CD4-positive, alpha-beta T cell (primary cell): Measurements from ENCODE around the gene PGC. TPM values are rescaled to one million over a fixed set of nuclear protein-coding genes. Genes with fewer than 3 reads are reported as not detected.

ENCODE experiments used
- ATAC-seq: fragments of 200-7000 bp; cut with Tn5 transposase; one replicate; pipeline ENCODE4 v1.10.0; 2022; ENCODE audit warnings: mild to moderate bottlenecking; ENCODE audit not compliant: poor library complexity
- CTCF ChIA-PET: fragments of 350-600 bp; sonication (Branson Sonifier 250); formaldehyde crosslinking; loops from one replicate; lab custom pipeline; 2021; ENCODE audit warnings: antibody characterized with exemption, inconsistent platforms; lab: Charles Lee
- POLR2A ChIA-PET: fragments of 350-600 bp; sonication (Branson Sonifier 250); formaldehyde crosslinking; loops from one replicate; lab custom pipeline; 2021; ENCODE audit warnings: antibody characterized with exemption, inconsistent platforms; lab: Charles Lee
- DNase-seq, 14 experiments: peaks; one replicate each; pipeline ENCODE4 v3.0.0-alpha.2; 2013 to 2020; ENCODE audit warnings: mixed read lengths in 2 of 14
- H3K27ac ChIP-seq, 2 donors: one replicate each; pipeline versions ENCODE4 v1.5.1 to v1.7.0; 2013; ENCODE audit warnings: low read length in 2 of 2, low read depth in 1 of 2, mild to moderate bottlenecking in 1 of 2
- H3K27me3 ChIP-seq, 2 experiments: 1 replicate in 1 of 2; 2 replicates in 1 of 2; pipeline versions ENCODE4 v1.6.1 to v1.7.0; 2013; ENCODE audit warnings: low read length in 2 of 2, control low read depth in 1 of 2, mild to moderate bottlenecking in 1 of 2, moderate library complexity in 1 of 2; ENCODE audit not compliant: insufficient read depth in 2 of 2, control insufficient read depth in 1 of 2
- H3K36me3 ChIP-seq: one replicate; pipeline ENCODE4 v1.6.1; 2013; ENCODE audit warnings: low read length, control low read depth; ENCODE audit not compliant: insufficient read depth
- H3K4me1 ChIP-seq: one replicate; pipeline ENCODE4 v1.6.1; 2013; ENCODE audit warnings: low read length, control low read depth; ENCODE audit not compliant: insufficient read depth
- H3K4me3 ChIP-seq: one replicate; pipeline ENCODE4 v1.5.1; 2013; ENCODE audit warnings: mild to moderate bottlenecking, low read length, moderate library complexity
- H3K9me3 ChIP-seq, 2 experiments: 1 replicate in 1 of 2; 2 replicates in 1 of 2; pipeline versions ENCODE4 v1.6.1 to v1.7.0; 2013; ENCODE audit warnings: low read length in 2 of 2, mild to moderate bottlenecking in 2 of 2, control low read depth in 1 of 2, moderate library complexity in 1 of 2; ENCODE audit not compliant: control insufficient read depth in 1 of 2, insufficient read depth in 1 of 2
- H3K27ac Mint-ChIP-seq: one replicate; pipeline ENCODE4 v1.8.0; 2020; ENCODE audit warnings: mixed read lengths
- H3K27me3 Mint-ChIP-seq: one replicate; pipeline ENCODE4 v1.8.0; 2021; ENCODE audit warnings: mixed read lengths
- H3K36me3 Mint-ChIP-seq: one replicate; pipeline ENCODE4 v1.8.0; 2021; ENCODE audit warnings: low read depth, mixed read lengths
- H3K4me1 Mint-ChIP-seq: one replicate; pipeline ENCODE4 v1.8.0; 2021; ENCODE audit warnings: low read depth, mixed read lengths
- H3K4me3 Mint-ChIP-seq: one replicate; pipeline ENCODE4 v1.8.0; 2020; ENCODE audit warnings: mild to moderate bottlenecking, mixed read lengths
- H3K9me3 Mint-ChIP-seq: one replicate; pipeline ENCODE4 v1.8.0; 2020; ENCODE audit warnings: mixed read lengths
- intact Hi-C, 2 experiments: fragments of 100-400 bp; cut with DNase I in 1 of 2; cut with micrococcal nuclease in 1 of 2; formaldehyde crosslinking; loops; one replicate each; pipeline versions ENCODE4 v1.15.1 to v1.9.0; 2023 to 2025; cut with DNase I, micrococcal nuclease
- total RNA-seq, 174 experiments: library from RNA in 2 of 174; stranded (reverse) in 2 of 174; gene quantifications; one replicate each; pipeline ENCODE4 v1.2.3 and lab custom pipeline; 2021 to 2026
- TF ChIP-seq, protein P1 (sequence below): fragments of 200-600 bp; IDR thresholded peaks from one replicate; pipeline ENCODE4 v1.8.0; 2022; ENCODE audit warnings: antibody characterized with exemption, mild to moderate bottlenecking

Gene PGC
- total RNA-seq, 2 experiments from 2014 or later: not detected

DNA sequence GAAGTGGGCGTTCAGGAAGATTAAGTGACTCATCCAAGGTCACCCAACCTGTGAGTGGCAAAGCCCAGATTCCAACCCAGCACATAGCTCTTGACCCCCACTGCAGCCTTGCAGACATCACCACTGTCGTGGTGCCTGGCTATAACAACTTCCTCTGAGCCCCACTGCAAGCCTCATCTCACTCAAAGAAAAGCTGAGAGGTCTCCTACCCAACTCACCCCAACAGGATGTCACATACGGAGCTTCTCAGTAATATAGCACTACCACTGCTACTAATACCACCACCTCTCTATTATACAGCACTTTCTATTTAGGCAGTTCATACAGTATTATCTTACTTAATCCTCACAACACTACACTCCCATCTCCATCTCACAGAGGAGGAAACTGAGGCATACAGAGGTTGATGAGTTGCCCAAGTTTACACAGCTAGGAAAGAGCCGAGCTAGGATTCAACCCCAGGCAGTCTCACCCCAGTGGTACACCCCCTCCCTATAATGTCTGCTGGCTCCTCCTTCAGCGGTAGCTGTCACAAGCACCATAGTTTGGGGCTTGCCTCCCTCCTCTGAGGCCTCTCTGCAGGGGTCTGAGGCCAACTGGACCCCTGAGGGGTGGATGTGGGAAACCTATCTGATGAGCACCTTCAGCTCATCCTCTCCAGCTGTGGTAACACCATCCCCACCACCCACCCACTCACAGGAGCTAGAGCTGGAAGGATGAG, 31.2 kb downstream of the PGC start:
- DNase-seq (no peak), ATAC-seq (no peak)
- H3K4me1 Mint-ChIP-seq: peaks cover 17% of the 10 kb centered on the region
- ChIA-PET CTCF (interaction anchor here (1.6 kb wide), 1 partner anchor 20 kb away, joined by 4 read pairs; the partner anchor contains the start of gene TFEB), POLR2A (no interaction called here)
- no peak overlapping the region for H3K27ac Mint-ChIP-seq
- Histone ChIP-seq H3K27ac (no peak overlapping the region), H3K27me3 (no peaks in the 10 kb centered on the region), H3K4me1 (peaks cover 4% of the 10 kb centered on the region), H3K9me3 (no peaks in the 10 kb centered on the region), H3K36me3 (peaks cover 2% of the 10 kb centered on the region), H3K4me3 (no peak overlapping the region)
- no peak overlapping the region for H3K4me3 Mint-ChIP-seq
- intact Hi-C loops: no loop called here
- H3K27me3 Mint-ChIP-seq: no peaks in the 10 kb centered on the region
- TF ChIP-seq, protein P1, sequence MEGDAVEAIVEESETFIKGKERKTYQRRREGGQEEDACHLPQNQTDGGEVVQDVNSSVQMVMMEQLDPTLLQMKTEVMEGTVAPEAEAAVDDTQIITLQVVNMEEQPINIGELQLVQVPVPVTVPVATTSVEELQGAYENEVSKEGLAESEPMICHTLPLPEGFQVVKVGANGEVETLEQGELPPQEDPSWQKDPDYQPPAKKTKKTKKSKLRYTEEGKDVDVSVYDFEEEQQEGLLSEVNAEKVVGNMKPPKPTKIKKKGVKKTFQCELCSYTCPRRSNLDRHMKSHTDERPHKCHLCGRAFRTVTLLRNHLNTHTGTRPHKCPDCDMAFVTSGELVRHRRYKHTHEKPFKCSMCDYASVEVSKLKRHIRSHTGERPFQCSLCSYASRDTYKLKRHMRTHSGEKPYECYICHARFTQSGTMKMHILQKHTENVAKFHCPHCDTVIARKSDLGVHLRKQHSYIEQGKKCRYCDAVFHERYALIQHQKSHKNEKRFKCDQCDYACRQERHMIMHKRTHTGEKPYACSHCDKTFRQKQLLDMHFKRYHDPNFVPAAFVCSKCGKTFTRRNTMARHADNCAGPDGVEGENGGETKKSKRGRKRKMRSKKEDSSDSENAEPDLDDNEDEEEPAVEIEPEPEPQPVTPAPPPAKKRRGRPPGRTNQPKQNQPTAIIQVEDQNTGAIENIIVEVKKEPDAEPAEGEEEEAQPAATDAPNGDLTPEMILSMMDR: no peak
- H3K36me3 Mint-ChIP-seq: no peaks in the 10 kb centered on the region
- H3K9me3 Mint-ChIP-seq: no peaks in the 10 kb centered on the region

DNA sequence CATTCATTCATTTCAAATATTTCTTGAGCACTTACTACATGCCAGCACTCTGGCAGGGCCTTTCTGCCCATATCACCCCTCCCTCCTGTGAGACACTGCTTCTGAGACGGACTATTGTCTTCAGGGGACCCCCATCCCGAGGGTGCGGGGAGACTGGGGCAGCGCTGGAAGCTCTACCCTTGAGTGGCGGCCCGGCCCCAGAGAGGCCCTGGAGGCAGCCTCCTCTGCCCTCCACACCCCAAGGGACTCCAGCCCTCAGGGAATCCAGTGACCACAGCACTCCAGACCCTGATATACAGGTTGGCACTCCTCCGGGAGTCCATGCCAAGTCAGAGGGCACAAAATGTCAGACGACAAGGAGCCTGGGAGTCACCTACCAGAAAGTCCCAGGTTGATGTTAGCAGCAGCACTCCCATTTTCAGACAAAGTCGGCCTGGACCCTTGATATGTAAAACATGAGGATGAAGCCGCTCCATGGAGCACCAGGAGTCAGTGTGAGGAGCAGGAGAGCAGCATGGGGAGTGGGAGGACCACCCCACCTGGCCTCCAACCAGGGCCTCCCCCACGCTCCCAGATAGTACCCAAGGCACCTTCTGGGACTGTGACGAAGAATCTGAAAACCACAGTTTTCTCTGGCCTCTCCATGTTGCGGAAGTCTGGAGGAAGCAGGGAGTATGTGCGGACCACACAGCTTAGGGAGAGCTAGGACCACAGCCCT, 32.5 kb downstream of the PGC start:
- CTCF ChIA-PET: no interaction called here
- DNase-seq (no peak), ATAC-seq (no peak)
- Histone ChIP-seq H3K4me3 (no peak overlapping the region), H3K4me1 (peaks cover 4% of the 10 kb centered on the region), H3K36me3 (peaks cover 2% of the 10 kb centered on the region), H3K9me3 (no peaks in the 10 kb centered on the region), H3K27ac (no peak overlapping the region), H3K27me3 (no peaks in the 10 kb centered on the region)
- Mint-ChIP-seq H3K36me3 (no peaks in the 10 kb centered on the region), H3K4me1 (peaks cover 21% of the 10 kb centered on the region), H3K27me3 (no peaks in the 10 kb centered on the region), H3K4me3 (no peak overlapping the region), H3K27ac (no peak overlapping the region), H3K9me3 (no peaks in the 10 kb centered on the region)
- intact Hi-C loops: no loop called here
- TF ChIP-seq, protein P1: no peak
- POLR2A ChIA-PET: no interaction called here

DNA sequence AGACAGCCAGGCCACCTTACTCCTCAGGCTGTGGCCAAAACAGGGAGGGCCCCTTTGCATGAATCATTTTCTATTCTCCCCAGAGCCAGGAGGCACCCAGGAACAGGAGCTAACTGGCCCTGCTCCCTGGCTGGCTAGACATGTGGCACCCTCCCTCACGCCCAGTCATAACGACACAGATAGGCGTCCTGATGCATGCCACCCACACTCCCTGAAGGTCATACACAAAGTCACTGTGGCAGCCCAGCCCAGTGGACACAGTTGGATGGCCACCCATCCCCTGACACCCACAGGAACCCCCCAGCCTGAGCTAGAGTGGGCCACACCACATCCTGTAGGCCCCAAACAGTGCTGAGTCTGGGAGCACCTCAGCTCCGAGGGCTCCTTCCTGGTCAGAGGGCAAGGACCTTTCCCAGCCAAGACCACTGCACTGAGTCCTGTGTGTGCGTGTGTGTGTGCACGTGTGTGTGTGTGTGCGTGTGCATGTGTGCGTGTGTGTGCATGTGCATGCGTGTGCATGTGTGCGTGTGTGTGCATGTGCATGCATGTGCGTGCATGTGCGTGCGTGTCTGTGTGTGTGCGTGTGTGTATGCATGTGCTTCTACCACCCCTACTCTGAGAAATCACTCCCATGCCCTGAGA, 33.4 kb downstream of the PGC start:
- H3K9me3 Mint-ChIP-seq: no peaks in the 10 kb centered on the region
- DNase-seq (no peak), ATAC-seq (no peak)
- Histone ChIP-seq H3K4me1 (peaks cover 6% of the 10 kb centered on the region), H3K36me3 (peaks cover 2% of the 10 kb centered on the region), H3K9me3 (no peaks in the 10 kb centered on the region), H3K27ac (no peak overlapping the region), H3K4me3 (no peak overlapping the region), H3K27me3 (no peaks in the 10 kb centered on the region)
- ChIA-PET POLR2A (no interaction called here), CTCF (no interaction called here)
- H3K36me3 Mint-ChIP-seq: no peaks in the 10 kb centered on the region
- peaks cover 22% of the 10 kb centered on the region for H3K4me1 Mint-ChIP-seq
- intact Hi-C loops: no loop called here
- no peaks in the 10 kb centered on the region for H3K27me3 Mint-ChIP-seq
- no peak overlapping the region for H3K4me3 Mint-ChIP-seq
- no peak overlapping the region for H3K27ac Mint-ChIP-seq
- TF ChIP-seq, protein P1: no peak
